Glutamatergic neuron (in vitro differentiated cells): ENCODE data around the gene SPTBN2. TPM values are rescaled to one million over a fixed set of nuclear protein-coding genes. Genes with fewer than 3 reads are reported as not detected.

Source experiments
- DNase-seq: peaks from one replicate; pipeline ENCODE4 v3.0.0; 2022
- H3K27ac Mint-ChIP-seq: one replicate; pipeline ENCODE4 v1.8.0; 2020; ENCODE audit warnings: mild to moderate bottlenecking, mixed read lengths, inconsistent platforms; ENCODE audit not compliant: unreplicated experiment
- H3K27me3 Mint-ChIP-seq: one replicate; pipeline ENCODE4 v1.8.0; 2020; ENCODE audit warnings: mild to moderate bottlenecking, moderate library complexity, mixed read lengths, inconsistent platforms; ENCODE audit not compliant: unreplicated experiment
- H3K36me3 Mint-ChIP-seq: one replicate; pipeline ENCODE4 v1.8.0; 2020; ENCODE audit warnings: mild to moderate bottlenecking, mixed read lengths, inconsistent platforms; ENCODE audit not compliant: unreplicated experiment
- H3K4me1 Mint-ChIP-seq: one replicate; pipeline ENCODE4 v1.8.0; 2020; ENCODE audit warnings: mild to moderate bottlenecking, low read depth, mixed read lengths, inconsistent platforms; ENCODE audit not compliant: unreplicated experiment
- H3K4me3 Mint-ChIP-seq: one replicate; pipeline ENCODE4 v1.8.0; 2020; ENCODE audit warnings: mild to moderate bottlenecking, mixed read lengths, inconsistent platforms; ENCODE audit not compliant: unreplicated experiment
- H3K9me3 Mint-ChIP-seq: one replicate; pipeline ENCODE4 v1.8.0; 2020; ENCODE audit warnings: mild to moderate bottlenecking, moderate library complexity, mixed read lengths, inconsistent platforms; ENCODE audit not compliant: unreplicated experiment
- CTCF ChIP-seq: fragments of 200-600 bp; sonication (generic); IDR thresholded peaks from one replicate; pipeline ENCODE4 v1.5.0; 2021; ENCODE audit not compliant: partially characterized antibody, unreplicated experiment
- long read RNA-seq: library from polyadenylated mRNA; unstranded; transcript quantifications from one replicate; pipeline ENCODE4 v2.0.0, GENCODE V29; 2020; ENCODE audit not compliant: unreplicated experiment
- total RNA-seq: library from RNA; stranded (reverse); fragmentation: NEBNext Ultra II Directional; extraction: Animal tissue kit (Norgen Biotek cat#: 25700); gene quantifications from one replicate; pipeline ENCODE4 v1.2.1, GENCODE V29; 2021; ENCODE audit not compliant: unreplicated experiment

Gene SPTBN2
- total RNA-seq, result 371 TPM
- long read RNA-seq, partial matches to known transcripts, result 2 of 3 reads
- long read RNA-seq, other reads (novel, unspliced or antisense), result 1 of 3 reads

GRCh38 chr11:66728693-66729385 lies at the start of gene SPTBN2:
TSS of gene SPTBN2 (minus strand) at chr11:66729216. CDS start at chr11:66721240, 7,976 bp downstream.
- peak within 1 kb of the TSS; percentile 95 for H3K4me3 Mint-ChIP-seq
- peaks cover 32% of the 10 kb centered on the region for H3K4me1 Mint-ChIP-seq
- H3K36me3 Mint-ChIP-seq, result peaks cover 14% of the 10 kb centered on the region
- peaks cover 18% of the 10 kb centered on the region for H3K27me3 Mint-ChIP-seq
- peak within 1 kb of the TSS; percentile 99 for H3K27ac Mint-ChIP-seq
- H3K9me3 Mint-ChIP-seq, result peaks cover 14% of the 10 kb centered on the region
- no peak for TF ChIP-seq CTCF
- peak; percentile 68 for DNase-seq

GRCh38 chr11:66768818-66769217 lies 39.8 kb upstream of the SPTBN2 start:
- TF ChIP-seq CTCF, result no peak
- no peaks in the 10 kb centered on the region for H3K27me3 Mint-ChIP-seq
- DNase-seq, result no peak
- H3K9me3 Mint-ChIP-seq, result no peaks in the 10 kb centered on the region
- peaks cover 5% of the 10 kb centered on the region for H3K36me3 Mint-ChIP-seq
- H3K27ac Mint-ChIP-seq, result peak overlapping the region; percentile 33
- H3K4me1 Mint-ChIP-seq, result no peaks in the 10 kb centered on the region
- no peak overlapping the region for H3K4me3 Mint-ChIP-seq

GRCh38 chr11:66768088-66768521 lies 39.1 kb upstream of the SPTBN2 start:
- no peak for TF ChIP-seq CTCF
- DNase-seq, result no peak
- Mint-ChIP-seq H3K27me3 (no peaks in the 10 kb centered on the region), H3K36me3 (peaks cover 5% of the 10 kb centered on the region), H3K4me1 (no peaks in the 10 kb centered on the region), H3K9me3 (no peaks in the 10 kb centered on the region), H3K4me3 (no peak overlapping the region), H3K27ac (no peak overlapping the region)

- H3K9me3 Mint-ChIP-seq, result no peaks in the 10 kb centered on the region
- H3K27ac Mint-ChIP-seq, result no peak overlapping the region
- no peaks in the 10 kb centered on the region for H3K27me3 Mint-ChIP-seq
- no peak for DNase-seq
- peaks cover 5% of the 10 kb centered on the region for H3K36me3 Mint-ChIP-seq
- no peak for TF ChIP-seq CTCF
- H3K4me3 Mint-ChIP-seq, result no peak overlapping the region
- no peaks in the 10 kb centered on the region for H3K4me1 Mint-ChIP-seq
These were observed 38.6 kb upstream of the SPTBN2 start for GRCh38 chr11:66767666-66768065.

GRCh38 chr11:66766681-66767080 lies 37.7 kb upstream of the SPTBN2 start:
- H3K4me1 Mint-ChIP-seq, result no peaks in the 10 kb centered on the region
- no peak overlapping the region for H3K4me3 Mint-ChIP-seq
- no peak for DNase-seq
- TF ChIP-seq CTCF, result no peak
- no peaks in the 10 kb centered on the region for H3K9me3 Mint-ChIP-seq
- H3K27ac Mint-ChIP-seq, result no peak overlapping the region
- H3K36me3 Mint-ChIP-seq, result peaks cover 6% of the 10 kb centered on the region
- no peaks in the 10 kb centered on the region for H3K27me3 Mint-ChIP-seq
